ENCODE results near the gene DPM2. TPM values are rescaled to one million over a fixed set of nuclear protein-coding genes. Genes with fewer than 3 reads are reported as not detected.
A peak's percentile ranks its signal among the peaks of the same experiment; 100 is the strongest.

DPM2 gene
- total and polyA plus RNA-seq, 2 experiments from 2014 or later: 36.6 to 92.4 TPM

DNA sequence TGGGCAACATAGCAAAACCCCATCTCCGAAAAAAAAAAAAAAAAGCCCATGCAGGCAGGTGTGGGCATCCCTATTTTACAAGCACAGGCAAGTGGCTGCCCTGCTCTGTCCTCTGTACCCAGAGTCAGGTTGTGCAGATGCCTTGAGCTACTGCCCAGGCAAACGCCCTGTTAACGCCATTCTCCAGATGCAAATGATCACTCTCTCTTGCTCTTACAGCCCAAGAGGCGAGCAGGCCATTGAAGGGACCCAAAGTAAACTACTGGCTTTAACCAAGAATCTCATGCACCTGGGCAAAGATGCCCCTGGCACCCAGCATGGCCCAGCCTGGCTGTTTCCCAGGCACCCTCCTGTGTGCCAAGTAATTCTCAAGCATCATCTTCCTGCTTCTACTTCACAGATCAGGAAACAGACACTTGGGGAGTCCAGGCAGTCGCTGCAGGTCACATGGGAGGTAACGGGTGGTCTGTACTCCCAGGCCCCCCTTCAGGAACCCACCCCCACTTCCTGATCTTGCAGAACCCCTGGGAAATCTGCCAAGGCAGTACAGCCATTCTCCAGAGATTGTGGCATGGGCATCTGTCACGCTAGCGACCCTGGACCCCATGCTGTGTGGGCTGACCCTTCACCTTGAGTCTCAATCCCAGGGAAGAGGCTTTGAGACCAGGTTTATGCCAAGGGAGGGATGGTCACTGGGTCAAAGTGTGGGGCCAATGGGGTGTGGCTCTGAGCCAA, 28.9 kb upstream of the DPM2 start:
- Mint-ChIP-seq H3K4me1 (peaks cover 85% of the 10 kb centered on the region), H3K9me3 (no peaks in the 10 kb centered on the region), H3K27ac (peak overlapping the region; percentile 95; the same call in 1 of the 2 replicates), H3K4me3 (no peak overlapping the region), H3K27me3 (ENCODE audit: insufficient read depth, low read depth, poor library complexity) (peaks cover 19% of the 10 kb centered on the region), H3K36me3 (ENCODE audit: low read depth) (peaks cover 3% of the 10 kb centered on the region; the same call in 2 of the 3 replicates)
- Histone ChIP-seq H4K20me1 (replicated peaks; ENCODE audit: insufficient read depth) (peaks cover 24% of the 10 kb centered on the region), H3K4me1 (ENCODE audit: insufficient read depth) (peaks cover 33% of the 10 kb centered on the region), H3K4me3 (no peak overlapping the region), H3F3A (replicated peaks; ENCODE audit: low read depth) (0 out of 2 replicates have a peak, but pooled peaks cover 5% of the 10 kb centered on the region), H3K9me2 (ENCODE audit: insufficient read depth) (no peaks in the 10 kb centered on the region), H3K27me3 (ENCODE audit: insufficient read depth) (no peaks in the 10 kb centered on the region), H3K36me3 (ENCODE audit: insufficient read depth) (no peaks in the 10 kb centered on the region), H2AFZ (no peak overlapping the region), H3K4me2 (no peak overlapping the region), H3K27ac (ENCODE audit: low read depth) (peak overlapping the region; percentile 92), H3K79me2 (replicated peaks; ENCODE audit: insufficient read depth) (peaks cover 98% of the 10 kb centered on the region)
- DNase-seq (ENCODE audit: low spot score): no peak
- TF ChIP-seq, protein P1, sequence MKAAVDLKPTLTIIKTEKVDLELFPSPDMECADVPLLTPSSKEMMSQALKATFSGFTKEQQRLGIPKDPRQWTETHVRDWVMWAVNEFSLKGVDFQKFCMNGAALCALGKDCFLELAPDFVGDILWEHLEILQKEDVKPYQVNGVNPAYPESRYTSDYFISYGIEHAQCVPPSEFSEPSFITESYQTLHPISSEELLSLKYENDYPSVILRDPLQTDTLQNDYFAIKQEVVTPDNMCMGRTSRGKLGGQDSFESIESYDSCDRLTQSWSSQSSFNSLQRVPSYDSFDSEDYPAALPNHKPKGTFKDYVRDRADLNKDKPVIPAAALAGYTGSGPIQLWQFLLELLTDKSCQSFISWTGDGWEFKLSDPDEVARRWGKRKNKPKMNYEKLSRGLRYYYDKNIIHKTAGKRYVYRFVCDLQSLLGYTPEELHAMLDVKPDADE (IDR thresholded peaks at IDR 0.05): no peak
- TF ChIP-seq JUNB (IDR thresholded peaks at IDR 0.05; ENCODE audit: unreplicated experiment) (no peak), EZH2phosphoT487 (IDR thresholded peaks at IDR 0.05; ENCODE audit: unreplicated experiment) (no peak), CREB1 (CRISPR knock-in tag; IDR thresholded peaks at IDR 0.05; ENCODE audit: low read depth) (no peak)
- TF ChIP-seq, protein P2, sequence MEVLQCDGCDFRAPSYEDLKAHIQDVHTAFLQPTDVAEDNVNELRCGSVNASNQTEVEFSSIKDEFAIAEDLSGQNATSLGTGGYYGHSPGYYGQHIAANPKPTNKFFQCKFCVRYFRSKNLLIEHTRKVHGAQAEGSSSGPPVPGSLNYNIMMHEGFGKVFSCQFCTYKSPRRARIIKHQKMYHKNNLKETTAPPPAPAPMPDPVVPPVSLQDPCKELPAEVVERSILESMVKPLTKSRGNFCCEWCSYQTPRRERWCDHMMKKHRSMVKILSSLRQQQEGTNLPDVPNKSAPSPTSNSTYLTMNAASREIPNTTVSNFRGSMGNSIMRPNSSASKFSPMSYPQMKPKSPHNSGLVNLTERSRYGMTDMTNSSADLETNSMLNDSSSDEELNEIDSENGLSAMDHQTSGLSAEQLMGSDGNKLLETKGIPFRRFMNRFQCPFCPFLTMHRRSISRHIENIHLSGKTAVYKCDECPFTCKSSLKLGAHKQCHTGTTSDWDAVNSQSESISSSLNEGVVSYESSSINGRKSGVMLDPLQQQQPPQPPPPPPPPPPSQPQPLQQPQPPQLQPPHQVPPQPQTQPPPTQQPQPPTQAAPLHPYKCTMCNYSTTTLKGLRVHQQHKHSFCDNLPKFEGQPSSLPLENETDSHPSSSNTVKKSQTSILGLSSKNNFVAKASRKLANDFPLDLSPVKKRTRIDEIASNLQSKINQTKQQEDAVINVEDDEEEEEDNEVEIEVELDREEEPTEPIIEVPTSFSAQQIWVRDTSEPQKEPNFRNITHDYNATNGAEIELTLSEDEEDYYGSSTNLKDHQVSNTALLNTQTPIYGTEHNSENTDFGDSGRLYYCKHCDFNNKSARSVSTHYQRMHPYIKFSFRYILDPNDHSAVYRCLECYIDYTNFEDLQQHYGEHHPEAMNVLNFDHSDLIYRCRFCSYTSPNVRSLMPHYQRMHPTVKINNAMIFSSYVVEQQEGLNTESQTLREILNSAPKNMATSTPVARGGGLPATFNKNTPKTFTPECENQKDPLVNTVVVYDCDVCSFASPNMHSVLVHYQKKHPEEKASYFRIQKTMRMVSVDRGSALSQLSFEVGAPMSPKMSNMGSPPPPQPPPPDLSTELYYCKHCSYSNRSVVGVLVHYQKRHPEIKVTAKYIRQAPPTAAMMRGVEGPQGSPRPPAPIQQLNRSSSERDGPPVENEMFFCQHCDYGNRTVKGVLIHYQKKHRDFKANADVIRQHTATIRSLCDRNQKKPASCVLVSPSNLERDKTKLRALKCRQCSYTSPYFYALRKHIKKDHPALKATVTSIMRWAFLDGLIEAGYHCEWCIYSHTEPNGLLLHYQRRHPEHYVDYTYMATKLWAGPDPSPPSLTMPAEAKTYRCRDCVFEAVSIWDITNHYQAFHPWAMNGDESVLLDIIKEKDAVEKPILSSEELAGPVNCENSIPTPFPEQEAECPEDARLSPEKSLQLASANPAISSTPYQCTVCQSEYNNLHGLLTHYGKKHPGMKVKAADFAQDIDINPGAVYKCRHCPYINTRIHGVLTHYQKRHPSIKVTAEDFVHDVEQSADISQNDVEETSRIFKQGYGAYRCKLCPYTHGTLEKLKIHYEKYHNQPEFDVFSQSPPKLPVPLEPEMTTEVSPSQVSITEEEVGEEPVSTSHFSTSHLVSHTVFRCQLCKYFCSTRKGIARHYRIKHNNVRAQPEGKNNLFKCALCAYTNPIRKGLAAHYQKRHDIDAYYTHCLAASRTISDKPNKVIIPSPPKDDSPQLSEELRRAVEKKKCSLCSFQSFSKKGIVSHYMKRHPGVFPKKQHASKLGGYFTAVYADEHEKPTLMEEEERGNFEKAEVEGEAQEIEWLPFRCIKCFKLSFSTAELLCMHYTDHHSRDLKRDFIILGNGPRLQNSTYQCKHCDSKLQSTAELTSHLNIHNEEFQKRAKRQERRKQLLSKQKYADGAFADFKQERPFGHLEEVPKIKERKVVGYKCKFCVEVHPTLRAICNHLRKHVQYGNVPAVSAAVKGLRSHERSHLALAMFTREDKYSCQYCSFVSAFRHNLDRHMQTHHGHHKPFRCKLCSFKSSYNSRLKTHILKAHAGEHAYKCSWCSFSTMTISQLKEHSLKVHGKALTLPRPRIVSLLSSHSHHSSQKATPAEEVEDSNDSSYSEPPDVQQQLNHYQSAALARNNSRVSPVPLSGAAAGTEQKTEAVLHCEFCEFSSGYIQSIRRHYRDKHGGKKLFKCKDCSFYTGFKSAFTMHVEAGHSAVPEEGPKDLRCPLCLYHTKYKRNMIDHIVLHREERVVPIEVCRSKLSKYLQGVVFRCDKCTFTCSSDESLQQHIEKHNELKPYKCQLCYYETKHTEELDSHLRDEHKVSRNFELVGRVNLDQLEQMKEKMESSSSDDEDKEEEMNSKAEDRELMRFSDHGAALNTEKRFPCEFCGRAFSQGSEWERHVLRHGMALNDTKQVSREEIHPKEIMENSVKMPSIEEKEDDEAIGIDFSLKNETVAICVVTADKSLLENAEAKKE (CRISPR knock-in tag; IDR thresholded peaks at IDR 0.05): no peak
- ATAC-seq: no peak
